Stimulated activated CD4-positive, alpha-beta T cell treated with anti-CD3 and anti-CD28 coated beads, Interleukin-1b, Interleukin-23, amount 100 ng/mL, for 4 hours (primary cell): Measurements from ENCODE around the gene FBXL4.

Source experiments
- DNase-seq, 2 donors: peaks; one replicate each; pipeline ENCODE4 v3.0.0-alpha.2; 2020; ENCODE audit warnings: low read depth in 2 of 2

The FBXL4 gene

DNA sequence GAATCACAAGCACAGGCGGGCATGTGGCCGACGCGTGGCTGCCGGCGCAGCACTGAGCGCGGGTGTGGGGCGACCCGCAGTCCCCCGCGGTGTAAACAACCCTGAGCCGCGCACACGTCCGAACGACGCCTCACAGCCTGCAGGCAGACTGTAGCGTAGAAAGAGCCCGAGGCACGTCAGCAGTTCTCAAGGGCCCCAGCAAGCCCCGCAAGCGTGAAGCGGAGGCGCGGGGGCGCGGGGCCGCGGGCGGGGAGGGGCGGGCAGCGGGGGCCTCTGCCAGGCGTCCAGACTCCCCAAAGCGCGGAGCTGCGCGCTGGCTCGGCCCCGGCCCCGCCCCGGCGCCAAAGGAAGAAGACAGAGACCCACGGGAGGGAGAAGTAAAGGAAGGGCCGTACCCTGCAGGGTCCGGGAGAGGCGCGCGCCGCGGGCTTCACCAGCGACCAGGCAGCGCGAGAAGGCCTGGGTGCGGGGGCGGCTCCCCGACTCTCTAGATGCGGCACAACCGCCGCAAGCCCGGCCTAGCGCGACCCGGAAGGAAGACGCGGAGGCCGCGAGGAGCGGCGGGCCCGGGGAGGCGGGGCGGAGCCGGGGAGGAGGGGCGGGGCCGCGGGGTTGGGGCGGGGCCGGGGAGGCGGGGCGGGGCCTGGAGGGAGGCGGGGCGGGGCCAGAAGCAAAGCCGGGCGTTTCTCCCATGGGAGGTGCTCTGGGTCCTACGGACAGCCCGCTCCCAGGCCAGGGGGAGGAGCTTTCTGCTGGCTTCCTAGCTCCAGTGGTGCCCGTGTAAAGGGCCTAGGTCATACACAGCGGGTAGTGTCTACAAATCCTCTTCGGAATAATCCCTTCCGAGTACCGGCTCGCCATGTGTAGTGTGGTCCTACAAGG, at the start of gene FBXL4:
Gene FBXL4 (minus strand): TSS at position 536 of the 882 bp plus-strand sequence. CDS start 20,958 bp downstream, outside the sequence.
- peak; percentile 73 to 75 for DNase-seq

DNA sequence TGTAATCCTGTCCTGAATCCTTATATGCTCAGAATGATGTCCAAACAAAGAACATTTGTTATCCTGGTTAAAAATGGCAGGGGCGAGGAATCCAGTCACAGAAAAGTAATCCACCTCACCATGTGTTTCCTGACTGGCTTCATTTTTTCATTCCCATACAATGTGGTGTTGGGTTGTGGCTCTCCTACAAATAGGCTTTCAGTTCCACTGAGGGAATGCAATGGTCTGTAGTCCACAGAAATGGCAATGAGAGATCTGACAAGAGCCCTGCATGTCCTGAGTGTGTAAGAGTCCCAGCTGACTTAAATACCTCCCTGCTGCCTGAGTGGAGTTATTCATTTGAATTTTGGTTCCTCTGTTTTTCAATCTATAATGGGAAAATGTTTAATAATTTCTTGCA, 47.4 kb upstream of the FBXL4 start:
- no peak for DNase-seq

DNA sequence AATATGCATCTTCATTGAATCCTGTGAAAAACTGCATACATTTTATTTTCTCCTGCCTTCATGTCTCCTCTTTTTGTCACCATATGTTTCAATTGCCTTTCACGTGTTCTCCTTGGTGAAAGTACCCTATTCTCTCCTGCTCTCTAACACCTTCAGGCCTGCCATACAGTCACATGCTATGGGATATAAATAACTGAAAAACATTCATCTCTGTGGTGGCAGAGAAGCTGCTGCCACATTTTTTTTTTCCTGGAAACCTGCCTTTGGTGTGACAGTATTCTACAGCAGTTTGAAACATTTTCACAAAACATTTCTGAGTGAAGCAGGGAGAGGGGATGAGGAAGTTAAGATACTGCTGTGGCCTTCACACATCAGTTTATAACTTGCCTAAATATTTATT, 44.8 kb upstream of the FBXL4 start:
- no peak for DNase-seq

DNA sequence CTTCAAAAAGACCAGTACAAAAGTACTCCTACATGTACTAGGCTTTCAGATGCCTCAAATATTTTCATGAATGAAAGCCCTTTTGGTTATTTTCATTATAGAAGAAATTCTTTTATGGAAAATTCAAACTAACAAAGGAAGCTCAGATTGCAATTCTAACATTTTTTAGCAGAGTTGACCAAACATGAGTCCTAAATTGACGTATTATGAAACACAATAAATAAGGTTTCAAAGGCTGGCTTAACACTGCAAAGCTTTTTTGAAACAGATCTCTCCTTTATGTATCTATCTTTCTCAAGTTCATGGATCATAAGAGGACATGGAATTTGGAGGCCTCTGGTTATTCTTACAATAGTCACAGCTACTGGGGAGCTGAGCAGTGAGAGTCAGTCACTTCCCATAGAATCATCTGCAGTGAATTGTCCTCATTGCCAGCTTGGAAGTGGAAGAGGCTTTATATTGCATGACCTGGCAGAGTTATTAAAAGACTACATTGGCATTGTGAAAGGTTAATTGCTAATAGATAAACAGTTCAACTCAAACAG, 38.4 kb upstream of the FBXL4 start:
- DNase-seq, result no peak

DNA sequence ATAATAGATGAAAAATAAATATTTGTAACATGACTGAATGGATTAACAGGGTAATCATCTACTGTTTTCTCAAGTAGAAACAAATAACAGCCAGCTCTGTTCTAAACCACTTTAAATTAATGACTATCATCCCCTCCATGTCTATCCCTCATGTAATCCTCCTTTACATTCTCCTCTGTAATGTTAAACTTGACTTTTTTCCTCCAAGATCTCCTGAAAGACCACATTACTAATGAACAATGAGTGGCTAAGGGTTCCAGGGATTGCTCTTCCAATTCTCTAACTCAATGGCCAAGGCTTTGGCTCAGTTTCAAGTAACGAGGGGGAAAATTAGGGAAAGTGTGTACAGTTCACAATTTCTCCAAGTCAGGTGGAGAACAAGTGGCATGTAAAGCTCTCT, 37.6 kb upstream of the FBXL4 start:
- DNase-seq, result no peak

DNA sequence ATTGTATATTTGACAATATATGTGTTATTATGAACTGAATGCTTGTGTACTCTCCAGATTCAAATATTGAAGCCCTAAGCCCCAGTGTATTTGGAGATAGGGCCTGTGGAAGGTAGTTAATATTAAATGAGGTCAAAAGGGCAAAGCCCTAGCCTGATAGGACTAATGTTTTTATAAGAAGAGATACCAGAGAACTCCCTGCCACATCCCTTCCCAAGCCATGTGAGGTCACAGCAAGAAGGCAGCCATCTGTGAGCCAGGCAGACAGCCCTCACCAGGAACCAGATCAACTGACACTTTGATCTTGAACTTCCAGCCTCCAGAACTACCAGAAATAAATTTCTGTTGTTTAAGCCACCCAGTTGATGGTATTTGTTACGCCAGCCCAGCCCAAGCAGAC, 36.4 kb upstream of the FBXL4 start:
- DNase-seq, result no peak

DNA sequence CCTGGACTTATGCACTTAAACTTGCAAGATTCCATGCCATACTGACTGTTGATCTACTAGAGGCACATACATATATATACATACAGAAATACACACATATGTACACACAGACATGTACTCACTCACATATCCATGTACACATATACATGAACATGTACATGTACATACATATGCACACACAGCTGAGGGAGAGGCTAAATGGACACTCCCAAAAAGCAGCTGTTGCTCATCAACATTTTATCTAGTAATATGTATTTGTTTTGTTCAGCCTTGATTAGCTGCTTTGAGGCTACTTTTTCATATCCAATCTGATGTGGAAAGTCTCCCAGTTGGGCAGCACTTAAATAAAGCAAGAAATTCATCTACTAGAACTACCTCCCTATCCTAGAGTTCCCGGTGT, 33.7 kb upstream of the FBXL4 start:
- no peak for DNase-seq

DNA sequence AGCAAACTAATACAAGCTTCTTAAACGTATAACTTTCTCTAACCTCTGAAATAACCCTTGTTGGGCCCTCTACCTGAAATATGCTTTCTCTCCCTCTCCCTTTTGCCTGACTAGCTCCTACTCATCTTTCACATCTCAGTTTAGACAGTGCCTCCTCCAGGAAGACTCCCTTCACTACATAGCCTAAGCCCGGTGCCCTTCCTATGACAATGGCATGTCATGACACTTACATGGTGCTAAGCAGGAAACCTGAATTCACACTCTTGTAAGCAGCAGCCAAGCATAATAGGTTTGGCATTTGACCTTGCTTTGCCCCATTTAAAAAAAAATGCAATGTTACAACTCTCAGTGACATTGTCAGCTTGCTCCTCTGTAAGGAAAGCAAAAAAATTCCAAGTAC, 33.1 kb upstream of the FBXL4 start:
- DNase-seq, result no peak

DNA sequence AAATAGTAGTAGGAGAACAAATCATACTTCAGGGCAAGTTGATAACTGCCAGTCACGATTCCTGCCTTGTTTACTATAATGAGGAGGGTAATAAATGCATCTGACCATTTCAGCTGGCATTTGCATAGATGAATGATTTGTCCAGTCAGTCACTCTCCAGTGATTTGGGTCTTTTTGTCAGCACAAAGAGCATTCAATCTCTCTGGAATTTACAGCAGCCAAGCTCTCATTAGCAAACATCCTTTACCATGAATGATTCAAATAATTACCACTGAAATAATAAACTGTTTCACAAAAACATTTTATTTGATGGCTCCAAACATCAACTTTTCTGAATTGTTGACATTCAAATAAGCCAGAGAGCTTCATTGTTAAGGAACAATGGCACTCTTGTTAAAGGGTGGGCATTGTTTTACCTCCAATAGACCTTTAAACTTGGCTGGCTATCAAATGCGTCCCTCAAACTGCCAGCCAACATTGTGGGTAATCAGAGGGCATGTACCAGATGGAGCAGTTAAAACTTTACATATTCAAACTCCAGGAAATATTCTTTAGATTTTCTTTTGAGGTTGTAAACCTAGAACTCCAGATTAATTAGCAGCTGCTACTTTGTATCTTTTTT, 30.0 kb upstream of the FBXL4 start:
- DNase-seq, result no peak

DNA sequence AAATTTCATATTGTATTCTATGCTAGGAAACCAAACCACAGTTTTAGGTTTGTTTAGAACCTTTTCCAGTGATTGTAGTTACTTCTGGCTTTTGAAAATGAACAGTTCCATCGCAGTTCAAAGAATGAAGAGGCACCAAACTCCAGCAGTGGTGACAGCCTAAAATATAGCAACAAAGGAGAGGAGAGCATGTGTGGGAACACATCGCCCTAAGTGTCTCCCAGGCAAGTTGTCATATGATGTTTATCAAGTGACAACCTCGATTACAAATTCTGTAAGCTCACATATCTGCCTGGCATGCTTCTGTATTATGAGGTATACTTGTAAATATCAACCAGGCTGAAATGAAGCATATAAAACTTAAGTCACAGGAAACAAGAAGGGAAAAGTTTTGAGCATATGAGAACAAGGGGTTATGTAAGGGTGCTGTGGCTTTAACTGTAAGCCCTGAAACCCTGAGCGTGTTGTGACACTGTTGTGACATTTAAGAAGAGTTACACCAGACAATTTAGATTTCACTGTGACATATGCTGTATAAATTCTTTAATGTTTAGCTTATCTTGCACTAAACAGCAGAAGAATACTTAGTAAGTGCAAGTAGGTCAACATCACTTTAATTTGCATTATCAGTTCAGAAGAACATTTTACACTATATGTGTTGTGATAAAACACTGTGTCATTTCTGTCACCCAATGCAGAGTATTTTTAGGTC, 29.1 kb upstream of the FBXL4 start:
- no peak for DNase-seq

DNA sequence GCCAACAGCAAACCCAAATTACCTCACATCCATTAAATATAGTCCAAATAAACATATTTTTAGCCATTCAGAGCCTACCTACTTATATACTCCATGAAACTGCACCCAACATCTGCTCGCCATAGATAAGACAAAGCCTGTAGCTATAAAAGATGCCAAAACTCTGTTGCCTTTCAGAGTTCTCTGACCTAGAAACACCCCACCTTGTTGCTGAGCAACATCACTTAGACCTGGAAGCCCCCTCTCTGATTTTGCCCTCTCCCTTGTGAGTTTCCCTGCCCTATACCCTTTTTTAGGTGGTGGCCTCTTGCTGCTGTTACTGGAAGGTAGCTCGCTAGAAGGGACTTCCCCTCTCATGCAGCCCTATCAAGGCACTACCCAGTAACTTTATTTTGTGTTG, 27.7 kb upstream of the FBXL4 start:
- no peak for DNase-seq

DNA sequence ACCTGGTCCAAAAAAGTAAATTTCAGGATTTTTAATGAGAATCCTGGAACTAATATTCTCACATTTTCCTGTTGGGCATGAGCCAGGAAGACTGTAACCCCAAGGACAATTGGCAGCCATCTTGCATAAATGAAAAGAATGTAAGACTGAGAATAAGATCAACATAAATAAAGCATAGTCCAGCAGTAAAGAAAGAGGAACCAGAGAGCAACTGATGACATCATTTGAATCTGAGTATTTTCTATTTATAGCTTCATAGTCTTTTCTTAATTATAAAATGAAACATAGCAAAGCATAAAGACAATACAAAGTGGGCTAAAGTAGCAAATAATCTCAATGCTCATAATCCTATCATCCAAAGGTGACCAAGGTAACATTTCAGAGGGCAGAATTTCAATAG, 26.6 kb upstream of the FBXL4 start:
- DNase-seq, result no peak

DNA sequence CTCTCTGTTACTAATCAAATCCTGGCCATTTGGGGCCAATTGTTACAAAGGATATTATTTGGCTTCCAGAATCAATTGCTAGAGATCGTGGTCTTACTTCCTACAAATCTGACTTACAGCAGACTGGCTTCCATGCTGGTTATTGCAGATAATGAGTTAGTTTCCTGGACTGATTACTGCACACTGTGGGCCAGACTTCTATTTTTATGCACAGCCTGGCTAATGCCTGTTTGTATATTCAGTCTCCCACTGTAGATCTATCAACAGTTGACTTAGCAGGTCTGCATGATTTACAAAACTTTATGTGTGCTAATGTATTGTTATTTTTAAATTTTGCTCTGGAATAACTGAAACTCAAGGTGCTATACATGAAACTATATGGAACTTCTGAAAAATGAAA, 25.8 kb upstream of the FBXL4 start:
- DNase-seq, result no peak

DNA sequence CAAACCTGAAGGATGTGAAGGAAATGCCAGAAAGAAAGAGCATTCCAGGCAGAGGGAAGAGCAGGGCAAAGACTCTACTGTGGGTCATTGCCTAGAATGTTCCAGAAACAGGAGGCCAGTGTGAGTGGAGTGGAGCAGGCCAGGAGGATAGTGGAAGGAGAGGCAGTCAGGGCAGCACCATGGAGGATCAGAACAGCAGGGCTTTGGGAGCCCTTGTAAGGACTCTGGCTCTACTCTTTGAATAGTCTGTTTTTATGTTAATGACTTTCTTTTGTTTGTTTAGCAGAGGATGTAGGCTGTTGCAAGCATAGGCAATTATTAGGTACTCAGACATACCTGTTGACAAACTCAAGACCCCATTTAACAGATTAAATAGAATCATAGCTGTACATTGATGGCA, 23.6 kb upstream of the FBXL4 start:
- DNase-seq, result no peak

DNA sequence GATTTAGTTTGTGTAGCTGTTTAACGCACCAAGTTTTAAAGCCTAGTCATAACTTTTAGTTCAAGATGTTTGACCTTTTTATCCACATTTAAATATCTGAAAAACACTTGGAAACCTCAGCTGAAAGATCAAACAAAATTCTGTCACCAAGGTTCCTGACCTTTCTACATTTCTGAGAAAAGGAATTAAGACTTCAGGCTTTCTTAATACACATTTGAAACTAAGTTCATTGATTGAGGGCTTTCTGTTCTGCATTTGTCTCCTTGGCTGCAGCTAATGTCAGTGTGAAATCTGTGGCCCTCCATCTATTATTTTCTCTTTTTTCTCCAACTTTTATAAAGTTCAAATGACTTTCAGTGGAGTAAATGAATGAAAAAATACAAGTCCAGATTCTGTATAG, 22.7 kb upstream of the FBXL4 start:
- no peak for DNase-seq

DNA sequence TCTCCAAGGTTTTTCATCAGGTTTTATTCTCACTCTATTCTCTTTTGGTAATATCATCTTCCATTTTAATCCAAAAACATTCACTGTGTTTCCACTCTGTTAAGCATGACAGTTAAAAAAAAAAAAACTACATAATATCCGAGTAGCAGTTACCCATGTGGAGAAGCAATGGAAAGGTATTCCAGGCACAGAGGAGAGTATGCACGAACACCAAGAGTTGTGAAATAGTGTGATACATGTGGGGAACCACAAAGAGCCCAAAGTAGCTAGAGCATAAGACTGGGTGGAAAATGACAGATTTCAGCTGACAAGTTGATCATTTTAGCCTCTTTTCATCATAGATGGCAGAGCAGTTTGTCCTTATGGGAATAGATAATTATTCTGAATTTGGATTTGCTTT, 19.9 kb upstream of the FBXL4 start:
- no peak for DNase-seq

DNA sequence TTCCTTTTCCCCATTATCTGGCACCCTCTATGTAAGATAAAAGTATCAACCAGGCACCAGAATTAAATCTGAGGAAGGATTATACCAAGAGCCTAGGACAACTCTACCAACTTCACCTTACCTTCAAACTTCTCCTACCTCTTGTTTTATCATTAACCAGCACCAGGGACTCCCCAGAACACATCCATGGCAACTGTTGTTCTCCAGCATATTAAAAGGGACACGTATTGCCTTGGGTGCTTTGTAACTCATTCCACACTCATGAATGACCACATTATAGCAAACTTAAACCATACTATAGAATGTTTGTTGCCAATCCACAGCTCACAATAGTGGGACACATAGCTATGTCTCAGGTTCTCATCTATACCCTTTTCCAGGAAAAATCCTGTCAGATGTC, 11.9 kb upstream of the FBXL4 start:
- DNase-seq, result no peak

DNA sequence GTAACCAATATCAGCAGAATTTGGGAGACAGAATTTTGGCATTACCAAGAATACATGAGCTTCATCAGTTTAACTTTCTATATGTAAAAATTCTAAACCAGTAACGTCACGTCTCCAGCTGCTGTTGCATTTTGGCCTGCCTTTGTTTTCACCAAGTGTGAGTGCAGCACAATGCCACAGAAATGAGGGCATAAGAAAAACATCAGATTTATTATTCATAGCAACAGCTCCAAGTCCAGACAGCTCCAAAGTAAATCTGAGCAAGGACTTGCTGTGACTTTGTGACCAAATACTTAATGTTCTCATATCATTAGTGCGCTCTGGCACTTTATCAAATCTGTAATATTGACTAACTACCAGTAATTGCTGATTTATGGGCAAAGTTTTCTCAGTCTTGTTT, 11.0 kb upstream of the FBXL4 start:
- DNase-seq, result no peak

DNA sequence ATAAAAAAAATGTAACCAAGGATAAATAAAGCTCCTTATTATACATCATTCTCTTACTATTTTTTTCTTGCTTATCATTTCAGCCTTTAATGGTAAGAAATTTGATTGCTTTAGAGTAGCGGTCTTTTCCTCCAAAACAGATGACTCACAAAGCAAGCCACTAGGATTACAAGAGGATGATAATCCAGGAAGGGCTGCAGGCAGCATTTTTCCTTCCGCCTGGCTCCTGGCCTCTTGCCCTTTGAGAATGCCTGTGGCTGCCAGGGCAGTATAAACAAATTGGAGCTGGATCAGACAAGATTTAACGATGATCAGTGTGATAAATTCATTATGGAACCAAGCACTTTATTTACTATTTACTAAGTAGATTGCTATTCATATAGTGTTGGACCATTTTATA, 9.7 kb upstream of the FBXL4 start:
- DNase-seq, result no peak

DNA sequence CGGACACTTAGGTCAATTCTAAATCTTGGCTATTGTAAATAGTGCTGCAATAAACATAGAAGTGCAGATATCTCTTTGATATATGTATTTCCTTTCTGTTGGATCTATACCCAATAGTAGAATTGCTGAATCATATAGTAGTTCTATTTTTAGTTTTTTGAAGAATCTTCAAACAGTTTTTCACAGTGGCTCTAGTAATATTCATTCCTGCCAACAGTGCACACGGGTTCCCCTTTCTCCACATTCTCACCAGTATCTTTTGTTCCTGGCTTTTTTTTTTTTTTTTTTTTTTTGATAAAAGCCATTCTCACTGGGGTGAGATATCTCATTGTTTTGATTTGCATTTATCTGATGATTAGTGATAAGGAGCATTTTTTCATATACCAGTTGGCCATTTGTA, 1.8 kb upstream of the FBXL4 start:
- DNase-seq, result no peak

DNA sequence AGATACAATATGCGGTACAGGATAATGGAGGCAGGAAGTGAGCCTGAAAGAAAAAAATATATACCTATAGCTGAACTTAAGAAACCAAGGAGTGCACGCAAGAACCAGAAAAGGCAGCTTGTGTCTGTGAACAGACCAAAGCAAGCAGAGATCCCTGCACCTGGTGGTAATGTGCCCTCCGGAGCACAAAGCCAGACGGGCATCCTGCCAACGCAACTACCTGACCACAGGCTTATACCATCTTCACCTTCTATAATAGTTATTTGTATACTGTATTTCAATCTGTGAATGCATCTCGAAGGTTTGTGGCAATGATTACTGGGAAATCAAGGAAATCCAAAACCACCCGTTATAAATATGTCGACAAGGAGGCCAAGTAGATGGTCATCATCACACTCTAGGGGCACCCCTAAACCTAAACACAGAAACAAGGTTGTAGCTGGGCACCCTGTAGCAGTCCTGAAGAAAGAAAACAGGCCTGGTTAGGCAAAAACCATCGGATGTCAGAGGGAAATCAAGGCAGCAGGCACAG, 801 bp downstream of the FBXL4 start:
- DNase-seq, result peak; percentile 9 to 16

DNA sequence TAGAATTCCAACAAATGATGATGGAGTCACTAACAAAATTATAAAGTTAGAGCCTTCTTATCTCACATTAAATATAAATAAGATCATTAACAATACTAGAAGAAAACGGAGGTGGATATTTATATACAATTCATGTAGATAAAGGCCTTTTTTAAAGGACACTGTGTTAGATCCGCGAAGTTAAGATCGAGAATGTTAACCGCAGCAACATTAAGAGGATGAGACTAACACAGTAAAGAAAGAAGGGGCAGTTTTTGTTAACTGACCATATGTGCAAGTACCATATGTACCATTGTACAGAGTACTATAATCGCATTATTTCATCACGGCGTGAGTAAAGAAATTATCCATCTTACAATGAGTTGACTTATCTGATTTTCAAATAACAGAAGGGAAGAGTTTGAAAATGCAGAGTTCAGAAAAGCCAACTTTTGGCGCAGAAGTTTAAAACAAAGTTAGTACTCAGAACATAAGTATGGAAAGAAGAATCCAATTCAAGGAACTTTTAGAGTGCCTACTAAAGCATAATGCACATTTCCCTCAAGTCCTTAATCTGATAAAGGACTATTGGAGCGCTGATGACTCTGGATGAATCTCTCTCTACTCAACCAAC, 1.4 kb downstream of the FBXL4 start:
- no peak for DNase-seq
